ENCODE results near the gene CLPX.

- TF ChIP-seq, protein P1, sequence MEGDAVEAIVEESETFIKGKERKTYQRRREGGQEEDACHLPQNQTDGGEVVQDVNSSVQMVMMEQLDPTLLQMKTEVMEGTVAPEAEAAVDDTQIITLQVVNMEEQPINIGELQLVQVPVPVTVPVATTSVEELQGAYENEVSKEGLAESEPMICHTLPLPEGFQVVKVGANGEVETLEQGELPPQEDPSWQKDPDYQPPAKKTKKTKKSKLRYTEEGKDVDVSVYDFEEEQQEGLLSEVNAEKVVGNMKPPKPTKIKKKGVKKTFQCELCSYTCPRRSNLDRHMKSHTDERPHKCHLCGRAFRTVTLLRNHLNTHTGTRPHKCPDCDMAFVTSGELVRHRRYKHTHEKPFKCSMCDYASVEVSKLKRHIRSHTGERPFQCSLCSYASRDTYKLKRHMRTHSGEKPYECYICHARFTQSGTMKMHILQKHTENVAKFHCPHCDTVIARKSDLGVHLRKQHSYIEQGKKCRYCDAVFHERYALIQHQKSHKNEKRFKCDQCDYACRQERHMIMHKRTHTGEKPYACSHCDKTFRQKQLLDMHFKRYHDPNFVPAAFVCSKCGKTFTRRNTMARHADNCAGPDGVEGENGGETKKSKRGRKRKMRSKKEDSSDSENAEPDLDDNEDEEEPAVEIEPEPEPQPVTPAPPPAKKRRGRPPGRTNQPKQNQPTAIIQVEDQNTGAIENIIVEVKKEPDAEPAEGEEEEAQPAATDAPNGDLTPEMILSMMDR (conservative IDR thresholded peaks at IDR 0.05; ENCODE audit: low read length), result no peak
- no peak for TF ChIP-seq EZH2phosphoT487 (IDR thresholded peaks at IDR 0.05; ENCODE audit: borderline replicate concordance)
Observed at GRCh38 chr15:65215496-65215895, 30.4 kb upstream of the CLPX start.
